GM23338 (cell line): Measurements from ENCODE around the gene MLF2.

Experiments used
- CREB1 ChIP-seq: fragments of 250-450 bp; sonication (Bioruptor Pico); IDR thresholded peaks from 2 replicates; pipeline ENCODE4 v1.5.0; 2020; ENCODE audit warnings: low read depth, mild to moderate bottlenecking, moderate library complexity
- CTCF ChIP-seq, 2 experiments: fragments of 200-600 bp in 1 of 2; sonication (generic) in 1 of 2; conservative IDR thresholded peaks; 2 replicates each; pipeline versions ENCODE4 v1.5.1 to v1.6.1; 2016 to 2017; ENCODE audit warnings: antibody characterized with exemption in 2 of 2, low read depth in 2 of 2, mild to moderate bottlenecking in 2 of 2, moderate library complexity in 1 of 2
- EZH2 ChIP-seq: fragments of 200-600 bp; sonication (generic); IDR thresholded peaks from one replicate; pipeline ENCODE4 v1.8.0; 2017; ENCODE audit warnings: antibody characterized with exemption, mild to moderate bottlenecking, low read depth; ENCODE audit not compliant: unreplicated experiment
- POLR2AphosphoS5 ChIP-seq: IDR thresholded peaks from 2 replicates; pipeline ENCODE4 v1.6.1; 2016; ENCODE audit warnings: antibody characterized with exemption, low read depth

DNA sequence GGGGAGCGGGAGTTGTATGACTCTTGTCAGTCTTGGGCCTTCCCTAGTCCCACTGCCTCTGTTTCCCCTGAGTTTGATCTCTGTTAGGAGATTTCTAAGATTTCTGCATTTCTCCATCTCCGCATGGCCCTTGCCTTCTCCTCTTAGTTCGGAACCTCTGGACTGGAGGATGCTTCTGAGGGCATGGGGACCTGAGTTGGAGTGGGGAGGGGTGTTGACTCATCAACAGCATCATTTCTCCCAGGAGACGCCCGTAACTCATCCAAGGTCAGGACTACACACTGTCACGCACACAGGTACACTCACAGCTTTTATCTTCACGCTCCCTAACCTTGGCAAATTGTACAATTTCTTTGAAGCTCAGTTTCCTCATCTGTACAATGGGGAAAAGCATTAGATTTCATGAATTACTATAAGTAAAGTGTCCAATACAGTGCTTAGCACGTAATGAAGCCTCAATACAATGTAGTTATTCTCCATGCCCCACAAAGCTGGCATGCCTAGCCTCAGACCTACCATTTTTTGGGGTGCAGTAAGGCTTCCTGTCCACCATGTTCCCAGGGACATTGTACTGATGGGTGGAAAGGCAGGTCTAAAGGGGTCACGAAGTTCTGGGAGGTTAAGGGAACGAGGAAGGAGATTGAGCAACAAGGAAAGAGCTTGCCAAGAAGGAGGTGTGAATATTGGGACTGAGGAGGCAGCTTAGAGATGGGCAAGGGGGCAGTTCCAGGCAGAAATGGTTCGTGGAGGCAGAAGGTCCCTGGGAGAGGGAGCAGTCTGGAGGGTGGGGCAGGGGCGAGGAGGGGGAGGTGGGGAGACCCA, 18.8 kb upstream of the MLF2 start:
- TF ChIP-seq CTCF (conservative IDR thresholded peaks at IDR 0.05; ENCODE audit: low read depth in 2 of 2) (no peak), EZH2 (no peak), POLR2AphosphoS5 (peak; percentile 28; the same call in 1 of the 2 replicates), CREB1 (no peak)
